Right ventricle myocardium superior (tissue), 1 donor: ENCODE data around the gene APOBEC3B. TPM values are rescaled to one million over a fixed set of nuclear protein-coding genes. Genes with fewer than 3 reads are reported as not detected.

Experiments used
- ATAC-seq: fragments of 200-7000 bp; cut with Tn5 transposase; one replicate; pipeline ENCODE4 v1.9.1; 2020; ENCODE audit warnings: mild to moderate bottlenecking; ENCODE audit not compliant: poor library complexity
- DNase-seq: peaks from one replicate; pipeline ENCODE4 v3.0.0-alpha.2; 2020
- intact Hi-C: fragments of 100-400 bp; cut with DNase I; formaldehyde crosslinking; loops from one replicate; pipeline ENCODE4 v1.11.2; 2022
- total RNA-seq: library from RNA; stranded (reverse); fragmentation: NEBNext Ultra II Directional; extraction: Animal tissue kit (Norgen Biotek cat#: 25700); gene quantifications from one replicate; pipeline ENCODE4 v1.2.1, GENCODE V29; 2021
- donor health status: DM: no; HTN: yes; CAD: no; lungs with severe emphysema.

Gene APOBEC3B
- total RNA-seq, 1 donor from 2014 or later: 0.75 TPM

DNA sequence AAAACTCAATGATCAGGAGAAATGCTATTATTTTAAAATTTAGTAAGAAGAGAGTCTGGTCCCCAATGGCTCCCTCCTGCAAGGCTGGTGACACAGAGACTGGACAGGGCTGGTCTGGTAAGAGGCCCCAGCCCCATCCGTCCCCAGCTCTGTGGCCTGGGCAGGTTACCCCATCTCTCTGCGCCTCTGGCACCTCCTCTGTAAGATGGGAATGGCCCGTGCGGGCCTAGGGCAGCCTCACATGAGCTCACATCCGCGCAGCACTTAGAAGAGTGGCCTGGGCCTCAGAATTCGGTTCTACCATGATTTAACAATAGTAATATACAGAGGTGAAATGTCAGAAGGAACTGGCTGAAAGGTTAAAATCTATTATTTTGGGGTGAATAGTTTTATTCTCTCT, 59.8 kb downstream of the APOBEC3B start:
- ATAC-seq (no peak), DNase-seq (no peak)
- intact Hi-C loops: no loop called here

Other genes with a start within 250 kb of the APOBEC3B start
- gene SUN2, start 226.3 kb upstream of the APOBEC3B start, total RNA-seq: 117 TPM
- gene DNAL4, start 188.2 kb upstream of the APOBEC3B start, total RNA-seq: 12.2 TPM
- 16.8 TPM for gene NPTXR, start 138.3 kb upstream of the APOBEC3B start, total RNA-seq
- gene CBX6, start 110.1 kb upstream of the APOBEC3B start, total RNA-seq: 36.1 TPM
- 0.35 TPM for gene APOBEC3A, start 24.7 kb upstream of the APOBEC3B start, total RNA-seq
- 24.9 TPM for gene APOBEC3C, start 31.9 kb downstream of the APOBEC3B start, total RNA-seq
- 1.2 TPM for gene APOBEC3D, start 38.8 kb downstream of the APOBEC3B start, total RNA-seq
- gene APOBEC3F, start 58.5 kb downstream of the APOBEC3B start, total RNA-seq: 4.1 TPM
- gene APOBEC3G, start 94.9 kb downstream of the APOBEC3B start, total RNA-seq: 2.7 TPM
- gene APOBEC3H, start 114.9 kb downstream of the APOBEC3B start, total RNA-seq: not detected
- 69.9 TPM for gene CBX7, start 170.3 kb downstream of the APOBEC3B start, total RNA-seq